ENCODE measurements around the gene BRI3.

The BRI3 gene

GRCh38 chr7:98280791-98281756 lies at the start of gene BRI3:
BRI3 (plus strand) TSS chr7:98281686; CDS start chr7:98281796, 110 bp downstream.
- peak; percentile 83 to 92 for DNase-seq (ENCODE audit: low read depth in 2 of 2)

- DNase-seq (ENCODE audit: low read depth in 2 of 2): no peak
Measured at GRCh38 chr7:98232263-98232585, 49.3 kb upstream of the BRI3 start.

- no peak for DNase-seq (ENCODE audit: low read depth in 2 of 2)
Measured at GRCh38 chr7:98232799-98233198, 48.7 kb upstream of the BRI3 start.

- DNase-seq (ENCODE audit: low read depth in 2 of 2): no peak
Measured at GRCh38 chr7:98233219-98234070, 48.0 kb upstream of the BRI3 start.

- no peak for DNase-seq (ENCODE audit: low read depth in 2 of 2)
Measured at GRCh38 chr7:98234429-98235147, 46.9 kb upstream of the BRI3 start.

- no peak for DNase-seq (ENCODE audit: low read depth in 2 of 2)
Measured at GRCh38 chr7:98235901-98236300, 45.6 kb upstream of the BRI3 start.

- no peak for DNase-seq (ENCODE audit: low read depth in 2 of 2)
Measured at GRCh38 chr7:98236355-98237185, 44.9 kb upstream of the BRI3 start.

GRCh38 chr7:98238076-98238475 lies 43.4 kb upstream of the BRI3 start:
- DNase-seq (ENCODE audit: low read depth in 2 of 2): no peak

GRCh38 chr7:98238976-98239375 lies 42.5 kb upstream of the BRI3 start:
- no peak for DNase-seq (ENCODE audit: low read depth in 2 of 2)

GRCh38 chr7:98240961-98241673 lies 40.4 kb upstream of the BRI3 start:
- no peak for DNase-seq (ENCODE audit: low read depth in 2 of 2)

- no peak for DNase-seq (ENCODE audit: low read depth in 2 of 2)
Measured at GRCh38 chr7:98241674-98242241, 39.7 kb upstream of the BRI3 start.

- no peak for DNase-seq (ENCODE audit: low read depth in 2 of 2)
Measured at GRCh38 chr7:98242342-98242741, 39.1 kb upstream of the BRI3 start.

GRCh38 chr7:98242934-98243333 lies 38.6 kb upstream of the BRI3 start:
- no peak for DNase-seq (ENCODE audit: low read depth in 2 of 2)

GRCh38 chr7:98244871-98245270 lies 36.6 kb upstream of the BRI3 start:
- DNase-seq (ENCODE audit: low read depth in 2 of 2): no peak

GRCh38 chr7:98248156-98248555 lies 33.3 kb upstream of the BRI3 start:
- no peak for DNase-seq (ENCODE audit: low read depth in 2 of 2)

GRCh38 chr7:98249106-98249505 lies 32.4 kb upstream of the BRI3 start:
- DNase-seq (ENCODE audit: low read depth in 2 of 2): no peak

- peak in 1 of 2 donors; percentile 6 for DNase-seq (ENCODE audit: low read depth in 2 of 2)
Measured at GRCh38 chr7:98250789-98251188, 30.7 kb upstream of the BRI3 start.

GRCh38 chr7:98251231-98251600 lies 30.3 kb upstream of the BRI3 start:
- DNase-seq (ENCODE audit: low read depth in 2 of 2): no peak

- peak; percentile 66 to 84 for DNase-seq (ENCODE audit: low read depth in 2 of 2)
Measured at GRCh38 chr7:98251601-98252424, 29.7 kb upstream of the BRI3 start, which contains the start of gene TECPR1. TECPR1 (minus strand) TSS chr7:98252232; CDS start chr7:98246146, 6,086 bp downstream.

Measured in stimulated activated CD8-positive, alpha-beta memory T cell treated with anti-CD3 and anti-CD28 coated beads, Interleukin-7, amount 100 ng/mL, for 4 hours (primary cell).